Measurements from ENCODE around the gene WNT1. TPM values are rescaled to one million over a fixed set of nuclear protein-coding genes. Genes with fewer than 3 reads are reported as not detected.

WNT1 gene
- total and polyA plus RNA-seq, 2 donors (not counting 3 experiments of a cell fraction or from before 2014, with no cell fraction given) = not detected

DNA sequence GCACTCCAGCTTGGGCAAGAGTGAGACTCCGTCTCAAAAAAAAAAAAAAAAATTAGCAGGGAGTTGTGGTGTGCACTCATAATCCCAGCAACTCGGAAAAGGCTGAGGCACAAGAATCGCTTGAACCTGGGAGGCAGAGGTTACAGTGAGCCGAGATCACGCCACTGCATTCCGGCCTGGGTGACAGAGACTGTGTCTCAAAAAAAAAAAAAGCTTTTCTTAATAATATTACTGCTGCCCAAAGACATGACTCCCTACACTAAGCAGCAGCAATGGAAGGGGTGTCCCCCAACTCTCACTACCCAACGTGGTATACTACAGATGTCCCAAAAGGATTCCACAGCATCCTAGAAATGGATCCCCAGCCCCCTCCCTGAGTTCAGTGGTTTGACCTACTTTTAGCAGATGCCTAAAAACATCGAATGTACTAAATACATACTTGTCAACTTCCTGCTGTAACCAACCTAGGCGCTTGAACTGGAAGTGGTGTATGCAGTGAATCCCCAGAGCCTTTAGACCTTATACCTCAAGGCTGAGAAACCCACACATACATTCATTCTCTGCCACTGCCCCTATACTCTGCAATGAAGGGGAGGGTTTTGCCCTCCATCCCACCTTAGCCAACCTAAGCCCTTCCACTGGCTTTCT, 44.3 kb upstream of the WNT1 start:
- TF ChIP-seq, protein P1, sequence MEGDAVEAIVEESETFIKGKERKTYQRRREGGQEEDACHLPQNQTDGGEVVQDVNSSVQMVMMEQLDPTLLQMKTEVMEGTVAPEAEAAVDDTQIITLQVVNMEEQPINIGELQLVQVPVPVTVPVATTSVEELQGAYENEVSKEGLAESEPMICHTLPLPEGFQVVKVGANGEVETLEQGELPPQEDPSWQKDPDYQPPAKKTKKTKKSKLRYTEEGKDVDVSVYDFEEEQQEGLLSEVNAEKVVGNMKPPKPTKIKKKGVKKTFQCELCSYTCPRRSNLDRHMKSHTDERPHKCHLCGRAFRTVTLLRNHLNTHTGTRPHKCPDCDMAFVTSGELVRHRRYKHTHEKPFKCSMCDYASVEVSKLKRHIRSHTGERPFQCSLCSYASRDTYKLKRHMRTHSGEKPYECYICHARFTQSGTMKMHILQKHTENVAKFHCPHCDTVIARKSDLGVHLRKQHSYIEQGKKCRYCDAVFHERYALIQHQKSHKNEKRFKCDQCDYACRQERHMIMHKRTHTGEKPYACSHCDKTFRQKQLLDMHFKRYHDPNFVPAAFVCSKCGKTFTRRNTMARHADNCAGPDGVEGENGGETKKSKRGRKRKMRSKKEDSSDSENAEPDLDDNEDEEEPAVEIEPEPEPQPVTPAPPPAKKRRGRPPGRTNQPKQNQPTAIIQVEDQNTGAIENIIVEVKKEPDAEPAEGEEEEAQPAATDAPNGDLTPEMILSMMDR (IDR thresholded peaks at IDR 0.05; ENCODE audit: extremely low read depth in 1 of 2, insufficient read depth in 1 of 2, low read depth in 1 of 2, low read length in 2 of 2) = no peak
- TF ChIP-seq POLR2AphosphoS5 (IDR thresholded peaks at IDR 0.05; ENCODE audit: insufficient read depth, low read depth, low read length) (no peak), MYC (IDR thresholded peaks at IDR 0.05; ENCODE audit: low read depth, low read length) (no peak), EZH2 (IDR thresholded peaks at IDR 0.05; ENCODE audit: borderline replicate concordance, low read depth, low read length, severe bottlenecking) (no peak)
- no peak for FAIRE-seq
- BruUV-seq (replicated peaks) = no TSS peak
- ChIA-PET POLR2A (no interaction called here), CTCF (interaction anchor here (1.0 to 8.7 kb wide), 4 partner anchors 19 to 80 kb away, joined by 3 to 92 read pairs (median 4); partner anchors contain the start of genes DDX23 and WNT1)
- Histone ChIP-seq H3K4me3 (replicated peaks in 1 of 3; ENCODE audit: insufficient read depth in 1 of 3, low read depth in 1 of 3, low read length in 3 of 3) (no peak overlapping the region), H3K4me2 (ENCODE audit: insufficient read depth, low read length) (no peak overlapping the region), H3K4me1 (ENCODE audit: control insufficient read depth, extremely low read depth, insufficient read depth, low read length) (no peaks in the 10 kb centered on the region), H3K27ac (ENCODE audit: insufficient read depth, low read depth, low read length) (no peak overlapping the region), H2AFZ (ENCODE audit: low read depth, low read length) (no peak overlapping the region), H3K9me3 (replicated peaks; ENCODE audit: control insufficient read depth, insufficient read depth, low read length) (no peaks in the 10 kb centered on the region), H3K9ac (replicated peaks; ENCODE audit: extremely low read depth, insufficient read depth, low read length) (no peak overlapping the region), H3K27me3 (ENCODE audit: control insufficient read depth in 2 of 2, insufficient read depth in 2 of 2, low read length in 2 of 2) (no peaks in the 10 kb centered on the region), H4K20me1 (replicated peaks; ENCODE audit: control insufficient read depth, extremely low read depth, insufficient read depth, low read length) (peaks cover 7% of the 10 kb centered on the region), H3K79me2 (ENCODE audit: control insufficient read depth, insufficient read depth, low read length) (no peaks in the 10 kb centered on the region), H3K9me1 (replicated peaks; ENCODE audit: control insufficient read depth, extremely low read depth, insufficient read depth, low read length) (no peaks in the 10 kb centered on the region), H3K36me3 (ENCODE audit: control insufficient read depth in 2 of 2, extremely low read depth in 1 of 2, insufficient read depth in 2 of 2, low read length in 2 of 2) (peaks cover 12 to 41% of the 10 kb centered on the region in 2 experiments)
- dilution Hi-C loops (cut with MboI; ENCODE audit: extremely low pct_ligation_motif_present, low sequenced_read_pairs) = no loop called here
- no peak for DNase-seq (ENCODE audit: low read depth, low spot score)
- intact Hi-C loops (cut with micrococcal nuclease) = no loop called here

DNA sequence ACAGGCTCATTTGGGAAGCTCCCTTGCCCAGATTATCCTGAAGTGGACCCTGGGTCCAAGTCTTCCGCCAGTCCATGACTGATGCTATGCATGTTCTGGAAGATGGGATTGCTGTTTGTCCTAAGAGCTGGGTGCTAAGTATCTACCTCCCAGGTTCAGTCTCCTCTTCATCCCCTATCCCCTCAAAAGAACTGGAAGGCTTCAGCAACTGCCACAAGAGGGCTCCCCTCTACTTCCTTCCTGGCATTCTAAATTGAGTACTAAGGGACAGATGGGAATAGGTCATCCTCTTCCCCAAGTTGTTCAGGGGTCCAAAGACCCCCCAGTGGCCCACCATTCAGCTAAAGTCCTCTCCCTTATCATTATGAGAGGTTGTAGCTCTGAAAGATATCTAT, 43.8 kb upstream of the WNT1 start:
- Histone ChIP-seq H3K36me3 (ENCODE audit: control insufficient read depth in 2 of 2, extremely low read depth in 1 of 2, insufficient read depth in 2 of 2, low read length in 2 of 2) (peaks cover 12 to 42% of the 10 kb centered on the region in 2 experiments), H3K79me2 (ENCODE audit: control insufficient read depth, insufficient read depth, low read length) (no peaks in the 10 kb centered on the region), H3K27me3 (ENCODE audit: control insufficient read depth in 2 of 2, insufficient read depth in 2 of 2, low read length in 2 of 2) (no peaks in the 10 kb centered on the region), H4K20me1 (replicated peaks; ENCODE audit: control insufficient read depth, extremely low read depth, insufficient read depth, low read length) (peaks cover 7% of the 10 kb centered on the region), H3K4me1 (ENCODE audit: control insufficient read depth, extremely low read depth, insufficient read depth, low read length) (no peaks in the 10 kb centered on the region), H3K4me2 (ENCODE audit: insufficient read depth, low read length) (no peak overlapping the region), H2AFZ (ENCODE audit: low read depth, low read length) (no peak overlapping the region), H3K9me3 (replicated peaks; ENCODE audit: control insufficient read depth, insufficient read depth, low read length) (no peaks in the 10 kb centered on the region), H3K4me3 (replicated peaks in 1 of 3; ENCODE audit: insufficient read depth in 1 of 3, low read depth in 1 of 3, low read length in 3 of 3) (no peak overlapping the region), H3K27ac (ENCODE audit: insufficient read depth, low read depth, low read length) (no peak overlapping the region), H3K9ac (replicated peaks; ENCODE audit: extremely low read depth, insufficient read depth, low read length) (no peak overlapping the region), H3K9me1 (replicated peaks; ENCODE audit: control insufficient read depth, extremely low read depth, insufficient read depth, low read length) (no peaks in the 10 kb centered on the region)
- intact Hi-C loops (cut with micrococcal nuclease) = no loop called here
- dilution Hi-C loops (cut with MboI; ENCODE audit: extremely low pct_ligation_motif_present, low sequenced_read_pairs) = no loop called here
- ChIA-PET POLR2A (no interaction called here), CTCF (interaction anchor here (0.7 to 8.7 kb wide), 6 partner anchors 18 to 81 kb away, joined by 3 to 92 read pairs (median 4); partner anchors contain the start of genes DDX23 and WNT1)
- TF ChIP-seq, protein P2, sequence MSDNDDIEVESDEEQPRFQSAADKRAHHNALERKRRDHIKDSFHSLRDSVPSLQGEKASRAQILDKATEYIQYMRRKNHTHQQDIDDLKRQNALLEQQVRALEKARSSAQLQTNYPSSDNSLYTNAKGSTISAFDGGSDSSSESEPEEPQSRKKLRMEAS (IDR thresholded peaks at IDR 0.05; ENCODE audit: insufficient read depth, insufficient read length) = no peak
- TF ChIP-seq POLR2A (IDR thresholded peaks at IDR 0.05; ENCODE audit: low read depth, low read length) (no peak), MYC (IDR thresholded peaks at IDR 0.05; ENCODE audit: low read depth, low read length) (no peak), JUN (IDR thresholded peaks at IDR 0.05; ENCODE audit: borderline replicate concordance, insufficient read depth, insufficient read length, low read depth) (no peak), FOS (IDR thresholded peaks at IDR 0.05; ENCODE audit: borderline replicate concordance, insufficient read depth, low read length) (no peak), POLR2AphosphoS5 (IDR thresholded peaks at IDR 0.05; ENCODE audit: insufficient read depth, low read depth, low read length) (no peak)
- TF ChIP-seq, protein P1 (IDR thresholded peaks at IDR 0.05; ENCODE audit: extremely low read depth in 1 of 2, insufficient read depth in 1 of 2, low read depth in 1 of 2, low read length in 2 of 2) = peak in 1 of 2 donors; percentile 11
- DNase-seq (ENCODE audit: low read depth, low spot score) (no peak), FAIRE-seq (peak; percentile 76)
- no TSS peak for BruUV-seq (replicated peaks)

Data from endothelial cell of umbilical vein (primary cell).